Skeletal muscle tissue (tissue), 4 donors: ENCODE data around the gene ZNF385A. TPM values are rescaled to one million over a fixed set of nuclear protein-coding genes. Genes with fewer than 3 reads are reported as not detected.
A peak's percentile ranks its signal among the peaks of the same experiment; 100 is the strongest.

Source experiments
- H3K27ac ChIP-seq: one replicate; pipeline ENCODE4 v1.7.0; 2013; ENCODE audit warnings: mild to moderate bottlenecking, low read depth, low read length, inconsistent platforms
- H3K27me3 ChIP-seq, 3 donors: one replicate each; pipeline ENCODE4 v1.7.0; 2013; ENCODE audit warnings: low read length in 3 of 3; ENCODE audit not compliant: control insufficient read depth in 3 of 3, insufficient read depth in 3 of 3
- H3K36me3 ChIP-seq, 3 donors: one replicate each; pipeline ENCODE4 v1.7.0; 2013; ENCODE audit warnings: low read length in 3 of 3; ENCODE audit not compliant: control insufficient read depth in 3 of 3, insufficient read depth in 3 of 3
- H3K4me1 ChIP-seq, 3 donors: one replicate each; pipeline ENCODE4 v1.7.0; 2013; ENCODE audit warnings: low read length in 3 of 3, mild to moderate bottlenecking in 3 of 3; ENCODE audit not compliant: control insufficient read depth in 3 of 3, insufficient read depth in 3 of 3
- H3K4me3 ChIP-seq, 3 donors: one replicate each; pipeline ENCODE4 v1.7.0; 2013; ENCODE audit warnings: low read length in 3 of 3
- H3K9ac ChIP-seq, 3 donors: one replicate each; pipeline ENCODE4 v1.7.0; 2013; ENCODE audit warnings: low read length in 3 of 3, mild to moderate bottlenecking in 3 of 3, moderate library complexity in 2 of 3, low read depth in 1 of 3
- H3K9me3 ChIP-seq, 3 donors: one replicate each; pipeline ENCODE4 v1.7.0; 2013; ENCODE audit warnings: low read length in 3 of 3; ENCODE audit not compliant: control insufficient read depth in 3 of 3
- total RNA-seq: library from RNA; depleted of rRNA; stranded (reverse); fragments of >200 nt; gene quantifications from one replicate; pipeline ENCODE4 v1.2.3, GENCODE V29; 2014
- donor health status: Osteomylitis.

The ZNF385A gene
- total RNA-seq, 1 donor from 2014 or later: 3.7 TPM

DNA sequence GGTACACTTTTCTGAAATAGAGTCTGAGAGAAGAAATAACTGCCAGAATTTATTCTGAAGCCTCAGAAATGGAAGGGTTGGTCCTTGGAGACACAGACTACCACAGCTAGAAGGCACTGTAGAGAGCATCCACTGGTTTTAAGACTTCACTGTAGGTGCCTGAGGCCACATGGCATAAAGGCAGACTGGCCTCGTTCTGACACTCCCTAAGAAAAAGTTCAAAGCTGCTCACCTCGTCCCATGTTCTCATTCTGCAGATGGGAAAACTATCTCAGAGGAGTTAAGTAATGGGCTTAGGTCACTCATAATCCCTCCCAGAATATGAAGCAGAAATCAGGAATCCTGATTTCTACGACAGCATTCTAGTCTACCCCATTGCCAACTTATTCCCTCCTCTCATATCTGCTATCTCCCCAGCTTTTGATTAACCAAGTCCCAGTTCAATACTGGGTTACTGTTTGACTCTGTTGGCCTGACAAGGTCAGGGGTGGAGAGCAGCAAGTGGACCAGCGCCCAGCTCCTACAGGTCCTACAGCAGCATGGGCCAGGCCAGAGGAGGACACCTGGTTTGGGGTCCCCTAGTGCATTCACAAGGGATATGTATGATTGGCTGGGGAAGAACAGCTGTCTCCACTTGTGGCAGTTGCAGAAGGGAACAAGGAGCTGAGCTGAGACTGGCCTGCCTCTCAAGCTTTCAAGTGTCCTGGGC, 30.8 kb upstream of the ZNF385A start:
- Histone ChIP-seq H3K36me3 (peaks cover 0 to 3% (median 0%) of the 10 kb centered on the region in 3 donors), H3K27ac (peak overlapping the region; percentile 37), H3K9me3 (no peaks in the 10 kb centered on the region), H3K9ac (peak overlapping the region in 1 of 3 donors; percentile 7), H3K4me1 (peaks cover 60 to 71% (median 61%) of the 10 kb centered on the region in 3 donors), H3K4me3 (peak overlapping the region in 2 of 3 donors; percentile 14 to 31), H3K27me3 (no peaks in the 10 kb centered on the region)

DNA sequence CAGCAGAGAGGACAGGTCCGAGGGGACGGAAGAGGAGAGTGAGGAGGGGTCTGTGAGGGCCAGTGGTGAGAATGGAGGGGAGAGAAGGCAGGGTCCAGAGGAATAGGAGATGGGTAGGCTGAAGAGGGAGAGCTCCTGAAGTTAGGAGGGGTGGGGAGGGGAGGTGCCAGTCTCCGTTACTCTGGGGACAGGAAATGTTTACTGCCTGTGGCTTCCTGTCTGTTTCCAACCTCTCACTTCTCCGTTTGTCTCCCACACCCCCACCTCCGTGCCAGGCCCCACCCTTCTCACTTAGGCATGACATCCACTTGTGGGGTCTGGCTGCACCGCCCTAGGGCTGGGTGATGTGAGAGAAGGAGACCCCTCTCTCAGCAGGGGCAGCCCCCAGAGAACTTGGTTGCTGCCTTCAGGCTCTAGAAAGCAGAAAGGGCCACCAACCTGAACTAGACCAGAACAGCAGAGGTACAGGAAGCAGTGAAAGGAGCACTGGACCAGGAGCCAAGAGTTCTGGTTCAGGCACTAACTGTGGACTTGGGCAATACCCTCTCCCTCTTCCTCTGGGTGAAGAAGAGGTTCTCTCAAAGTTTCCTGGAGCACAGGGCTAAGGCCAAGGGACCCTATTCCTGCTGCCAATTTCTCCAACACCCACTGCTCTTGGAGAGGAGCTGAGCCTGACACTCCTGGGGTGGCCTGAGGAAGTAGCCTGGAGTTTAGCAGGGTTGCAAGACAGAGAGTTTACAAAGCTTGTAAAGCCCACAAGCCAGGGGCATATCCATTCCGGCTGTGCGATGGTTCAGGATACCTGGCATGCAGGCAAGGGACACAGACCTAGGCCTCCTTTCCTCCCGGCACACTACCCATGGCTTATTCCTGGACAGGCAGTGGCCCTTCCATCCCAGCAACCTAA, 29.0 kb upstream of the ZNF385A start:
- Histone ChIP-seq H3K4me3 (peak overlapping the region; percentile 33 to 49 (median 49)), H3K27ac (peak overlapping the region; percentile 95), H3K9ac (peak overlapping the region; percentile 46 to 74 (median 71)), H3K4me1 (peaks cover 52 to 61% (median 54%) of the 10 kb centered on the region in 3 donors), H3K9me3 (no peaks in the 10 kb centered on the region), H3K36me3 (peaks cover 6 to 12% (median 10%) of the 10 kb centered on the region in 3 donors), H3K27me3 (no peaks in the 10 kb centered on the region)

DNA sequence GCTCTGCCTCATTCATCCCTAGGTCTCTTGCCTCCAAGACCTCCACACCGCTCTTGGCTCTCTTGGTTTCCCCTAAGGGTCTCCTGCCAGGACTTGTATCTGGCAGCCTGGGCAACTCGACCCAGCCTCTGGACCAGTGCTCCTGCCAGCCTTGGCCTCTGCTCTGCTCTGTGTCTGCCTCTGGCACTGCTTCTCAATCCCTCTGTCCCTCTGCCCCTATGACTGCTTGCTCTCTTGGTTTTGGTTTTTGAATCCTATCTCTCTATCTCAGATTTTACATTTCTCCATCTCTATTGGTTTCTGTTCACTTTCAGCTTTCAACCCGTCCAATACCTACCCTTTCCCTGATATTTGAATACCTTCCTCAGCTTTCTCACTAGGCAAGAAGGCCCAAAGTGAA, 28.3 kb upstream of the ZNF385A start:
- Histone ChIP-seq H3K36me3 (peaks cover 10 to 15% (median 15%) of the 10 kb centered on the region in 3 donors), H3K4me3 (peak overlapping the region in 1 of 3 donors; percentile 49), H3K9ac (peak overlapping the region; percentile 62 to 74 (median 71)), H3K4me1 (peaks cover 53 to 65% (median 54%) of the 10 kb centered on the region in 3 donors), H3K27ac (peak overlapping the region; percentile 95), H3K27me3 (no peaks in the 10 kb centered on the region), H3K9me3 (no peaks in the 10 kb centered on the region)

DNA sequence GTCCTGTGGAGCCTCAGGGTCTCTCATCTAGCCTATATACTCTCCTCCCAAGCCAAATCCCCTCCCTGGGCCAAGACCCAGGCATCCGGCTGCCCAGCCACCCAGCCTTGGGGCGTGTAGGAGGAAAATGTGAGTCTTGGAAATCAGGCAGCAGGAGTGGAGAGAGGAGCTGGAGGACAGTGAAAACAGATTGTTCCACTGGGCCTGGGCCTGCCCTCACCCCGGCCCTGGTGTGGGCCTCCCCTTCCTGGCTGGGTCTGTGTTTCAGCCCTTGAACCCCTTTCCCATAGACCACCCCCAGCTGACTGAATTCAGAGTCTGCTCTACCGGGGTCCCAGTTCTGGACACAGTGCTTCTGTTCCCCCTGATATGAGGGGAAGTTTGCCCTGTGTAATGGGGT, 27.8 kb upstream of the ZNF385A start:
- H3K36me3 ChIP-seq: peaks cover 14 to 19% (median 19%) of the 10 kb centered on the region in 3 donors
- H3K9me3 ChIP-seq: no peaks in the 10 kb centered on the region
- peak overlapping the region; percentile 62 to 74 (median 71) for H3K9ac ChIP-seq
- peaks cover 54 to 65% (median 55%) of the 10 kb centered on the region in 3 donors for H3K4me1 ChIP-seq
- peak overlapping the region; percentile 95 for H3K27ac ChIP-seq
- H3K4me3 ChIP-seq: peak overlapping the region in 1 of 3 donors; percentile 52
- no peaks in the 10 kb centered on the region for H3K27me3 ChIP-seq

DNA sequence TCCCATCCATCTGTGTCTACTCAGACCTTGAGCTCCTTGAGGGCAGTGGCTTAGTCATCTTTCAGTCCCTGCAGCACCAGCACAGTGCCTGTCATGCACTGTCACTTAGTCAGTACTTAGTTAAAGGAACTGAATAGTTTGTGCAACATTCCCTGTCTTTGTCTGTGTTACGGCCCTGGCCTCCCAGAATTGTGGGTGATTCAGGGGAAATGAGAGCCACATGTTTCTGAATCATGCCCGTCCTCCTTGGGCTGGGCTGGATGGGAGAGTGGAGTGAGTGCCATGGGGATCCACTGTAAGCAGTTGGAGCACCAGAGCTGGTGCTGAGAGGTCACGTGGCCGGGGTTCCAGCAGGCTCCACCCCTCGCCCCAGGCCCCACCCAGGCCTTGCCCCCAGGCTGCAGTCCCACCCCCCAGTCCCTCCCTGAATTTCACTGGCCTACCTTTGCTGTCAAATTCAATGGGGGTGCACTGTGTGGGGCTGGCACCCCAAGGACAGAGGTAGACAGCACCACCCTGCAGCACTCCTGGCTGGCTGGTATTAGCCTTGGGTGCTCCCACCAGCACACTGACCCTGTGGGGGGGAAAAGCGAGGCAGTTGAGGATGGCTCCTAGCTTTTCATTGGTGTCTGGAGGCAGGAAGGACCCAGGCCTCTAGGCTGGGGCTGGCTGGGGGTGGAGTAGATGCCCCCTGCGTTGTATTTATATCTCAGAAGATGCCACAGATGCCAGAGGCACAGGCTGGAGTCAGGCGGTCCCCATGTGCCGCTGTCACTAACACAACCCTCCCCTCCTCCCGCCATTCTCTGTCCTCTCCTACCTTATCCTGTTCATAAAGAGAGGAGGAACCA, 27.1 kb upstream of the ZNF385A start:
- peak overlapping the region in 1 of 3 donors; percentile 58 for H3K4me3 ChIP-seq
- peaks cover 16 to 27% (median 21%) of the 10 kb centered on the region in 3 donors for H3K36me3 ChIP-seq
- no peaks in the 10 kb centered on the region for H3K9me3 ChIP-seq
- peak overlapping the region; percentile 62 to 74 (median 71) for H3K9ac ChIP-seq
- peaks cover 49 to 62% (median 50%) of the 10 kb centered on the region in 3 donors for H3K4me1 ChIP-seq
- peak overlapping the region; percentile 95 for H3K27ac ChIP-seq
- H3K27me3 ChIP-seq: no peaks in the 10 kb centered on the region

DNA sequence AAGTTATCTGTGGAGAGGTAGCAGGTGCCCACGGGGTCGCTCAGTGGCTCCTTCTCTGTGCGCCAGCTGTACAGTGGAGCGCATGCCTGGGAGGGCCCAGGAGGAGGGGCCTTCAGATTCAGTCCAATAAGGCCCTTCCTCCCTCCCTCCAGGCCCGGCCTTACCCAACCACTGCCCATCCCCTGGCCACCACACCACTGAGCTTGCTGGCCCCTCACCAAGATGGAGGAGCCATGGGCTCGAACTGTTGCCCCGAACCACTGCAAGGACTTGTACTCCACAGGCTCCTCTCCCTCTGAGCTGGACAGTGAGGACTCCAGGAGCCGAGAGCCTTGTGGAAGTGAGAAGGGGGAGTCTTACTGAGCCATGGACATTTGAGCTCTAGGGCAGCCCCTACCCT, 24.7 kb upstream of the ZNF385A start:
- H3K27ac ChIP-seq: no peak overlapping the region
- H3K4me1 ChIP-seq: peaks cover 38 to 49% (median 38%) of the 10 kb centered on the region in 3 donors
- peaks cover 16 to 47% (median 36%) of the 10 kb centered on the region in 3 donors for H3K36me3 ChIP-seq
- no peaks in the 10 kb centered on the region for H3K27me3 ChIP-seq
- H3K9ac ChIP-seq: no peak overlapping the region
- H3K4me3 ChIP-seq: no peak overlapping the region
- no peaks in the 10 kb centered on the region for H3K9me3 ChIP-seq

DNA sequence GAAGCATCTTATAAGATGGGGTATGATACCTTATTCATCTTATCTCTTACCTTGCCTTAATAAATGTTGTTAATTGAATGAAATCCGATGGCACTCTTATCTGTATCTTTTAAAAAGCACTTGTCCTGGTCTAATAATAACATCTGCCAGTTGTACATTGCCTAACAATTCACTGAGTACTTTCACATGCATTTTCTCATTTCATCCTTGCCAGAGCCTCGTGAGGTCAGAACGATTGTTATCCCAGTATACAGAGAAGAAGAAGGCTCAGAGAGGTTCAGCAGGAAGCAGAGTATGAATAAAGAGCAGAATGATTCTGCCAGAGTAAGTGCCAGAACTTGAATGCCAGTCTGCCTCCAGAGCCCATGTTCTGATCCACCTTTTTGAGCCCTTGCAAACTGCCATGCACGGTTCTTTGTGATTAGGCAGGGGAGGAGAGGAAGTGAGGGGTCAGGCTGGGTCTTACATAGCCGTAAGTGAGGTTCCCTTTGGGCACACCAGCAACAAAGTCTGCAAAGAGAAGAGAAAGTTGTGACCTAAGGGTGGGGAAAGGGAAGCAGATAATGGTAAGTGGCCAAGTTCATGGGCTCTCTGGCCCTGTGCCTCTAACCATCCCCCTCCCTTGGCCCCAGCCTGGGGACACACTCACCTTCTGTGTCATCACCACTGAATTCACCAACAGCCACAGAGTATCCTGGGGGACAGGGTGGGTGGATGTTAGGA, 22.8 kb upstream of the ZNF385A start:
- no peak overlapping the region for H3K4me3 ChIP-seq
- no peak overlapping the region for H3K9ac ChIP-seq
- peaks cover 30 to 64% (median 47%) of the 10 kb centered on the region in 3 donors for H3K36me3 ChIP-seq
- no peaks in the 10 kb centered on the region for H3K9me3 ChIP-seq
- H3K4me1 ChIP-seq: peaks cover 19 to 30% (median 19%) of the 10 kb centered on the region in 3 donors
- no peaks in the 10 kb centered on the region for H3K27me3 ChIP-seq
- no peak overlapping the region for H3K27ac ChIP-seq

DNA sequence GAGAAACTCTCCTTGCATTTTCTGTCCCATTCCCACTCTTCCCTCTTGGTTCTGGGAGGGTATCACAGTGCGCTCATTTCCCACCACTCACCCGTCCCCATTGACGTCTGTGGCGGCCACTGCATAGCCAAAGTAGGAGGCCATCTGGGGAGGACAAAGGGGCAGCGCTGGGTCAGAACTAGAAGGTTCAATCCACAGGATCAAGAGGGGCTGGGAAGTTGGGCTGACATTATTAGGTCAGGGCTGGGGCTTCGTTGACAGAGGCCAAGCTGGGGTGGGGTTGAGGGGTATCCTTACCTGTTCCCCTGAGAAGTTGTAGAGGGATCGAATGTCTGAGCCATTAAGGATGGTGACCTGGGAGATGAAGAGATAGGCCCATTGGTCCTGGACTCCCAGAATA, 21.0 kb upstream of the ZNF385A start:
- no peak overlapping the region for H3K27ac ChIP-seq
- H3K9ac ChIP-seq: no peak overlapping the region
- peaks cover 5 to 12% (median 7%) of the 10 kb centered on the region in 3 donors for H3K4me1 ChIP-seq
- no peaks in the 10 kb centered on the region for H3K9me3 ChIP-seq
- H3K27me3 ChIP-seq: no peaks in the 10 kb centered on the region
- no peak overlapping the region for H3K4me3 ChIP-seq
- peaks cover 47 to 80% (median 60%) of the 10 kb centered on the region in 3 donors for H3K36me3 ChIP-seq

DNA sequence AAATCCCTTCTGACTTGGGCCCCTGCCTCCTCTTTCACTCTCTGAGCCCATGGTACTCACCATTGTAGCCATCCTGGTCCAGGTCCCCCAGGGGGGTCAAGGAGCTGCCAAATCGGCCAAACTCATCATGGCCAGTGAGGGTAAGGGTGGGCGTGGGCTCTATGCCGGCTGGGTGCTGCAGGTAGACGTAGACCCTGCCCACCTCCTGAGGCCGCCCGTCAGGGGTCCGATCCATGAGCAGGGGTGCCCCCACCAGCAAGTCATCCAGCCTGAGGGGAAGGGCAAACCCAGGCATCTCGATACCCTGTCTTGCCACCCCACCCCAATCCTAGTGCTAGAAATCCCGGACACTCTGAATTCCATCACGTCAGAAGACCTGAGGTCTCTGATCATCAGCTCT, 20.6 kb upstream of the ZNF385A start:
- H3K27ac ChIP-seq: no peak overlapping the region
- peaks cover 51 to 83% (median 63%) of the 10 kb centered on the region in 3 donors for H3K36me3 ChIP-seq

More for the DNA sequence above, 20.6 kb upstream of the ZNF385A start:
- Histone ChIP-seq H3K27me3 (no peaks in the 10 kb centered on the region), H3K4me1 (peaks cover 5 to 10% (median 7%) of the 10 kb centered on the region in 3 donors), H3K9ac (no peak overlapping the region), H3K4me3 (no peak overlapping the region), H3K9me3 (no peaks in the 10 kb centered on the region)
